ENCODE data around the gene CA9.

Gene CA9

GRCh38 chr9:35687972-35688557 lies 14.3 kb downstream of the CA9 start:
- no peak overlapping the region for H3K27ac Mint-ChIP-seq
- H3K36me3 Mint-ChIP-seq (ENCODE audit: low read depth), result peaks cover 13% of the 10 kb centered on the region
- peaks cover 19% of the 10 kb centered on the region for H3K27me3 Mint-ChIP-seq
- intact Hi-C loops (cut with micrococcal nuclease), result no loop called here
- H3K9me3 Mint-ChIP-seq, result no peaks in the 10 kb centered on the region
- no peak overlapping the region for H3K4me3 Mint-ChIP-seq
- peaks cover 37% of the 10 kb centered on the region for H3K4me1 Mint-ChIP-seq (ENCODE audit: low read depth)

GRCh38 chr9:35688558-35689541 lies 15.1 kb downstream of the CA9 start:
- Mint-ChIP-seq H3K4me3 (peak overlapping the region; percentile 42), H3K9me3 (no peaks in the 10 kb centered on the region), H3K36me3 (ENCODE audit: low read depth) (peaks cover 13% of the 10 kb centered on the region), H3K27ac (peak overlapping the region; percentile 12), H3K27me3 (peaks cover 18% of the 10 kb centered on the region), H3K4me1 (ENCODE audit: low read depth) (peaks cover 37% of the 10 kb centered on the region)
- intact Hi-C loops (cut with micrococcal nuclease), result no loop called here

DNA sequence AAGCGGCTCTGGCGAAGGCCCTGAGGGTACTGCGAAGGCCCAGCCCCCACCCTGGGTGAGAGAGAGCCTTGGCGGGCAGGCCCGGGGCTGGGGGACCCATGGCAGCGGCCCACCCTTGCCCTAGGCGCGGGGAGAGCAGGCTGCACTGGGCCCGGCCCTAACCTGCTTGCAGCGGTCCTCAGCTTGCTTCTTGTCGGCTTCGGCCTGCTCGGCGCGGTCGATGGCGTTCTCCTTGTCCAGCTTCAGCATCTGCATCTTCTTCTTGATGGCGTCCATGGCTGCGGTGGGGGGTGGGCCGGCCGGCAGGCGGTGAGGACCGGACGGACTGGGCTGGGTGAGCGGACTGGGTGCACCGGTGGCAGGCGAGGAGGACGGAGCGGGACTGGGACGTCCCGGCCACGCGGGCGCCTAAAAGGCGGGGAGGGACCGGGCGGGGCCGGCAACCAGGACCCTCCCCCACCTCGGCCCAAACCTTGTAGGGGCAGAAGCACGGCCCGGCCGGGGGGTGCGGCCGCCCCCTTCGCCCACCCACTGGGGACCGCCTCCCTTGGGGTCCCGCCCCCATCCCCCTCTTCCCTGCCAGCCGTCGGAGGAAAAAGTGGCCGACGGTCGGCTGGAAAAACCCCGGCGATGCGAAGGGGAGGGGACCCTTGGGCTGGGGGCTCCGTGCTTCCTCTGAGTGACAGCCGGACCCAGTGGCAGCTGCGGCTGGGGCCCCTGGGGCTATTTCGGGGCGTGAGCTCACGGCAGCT lies 16.0 kb downstream of the CA9 start, which contains the start of gene TPM2:
TPM2 (minus strand) TSS at position 384 of the 752 bp plus-strand sequence; CDS start at position 276, 108 bp downstream.
- peaks cover 37% of the 10 kb centered on the region for H3K4me1 Mint-ChIP-seq (ENCODE audit: low read depth)
- peaks cover 18% of the 10 kb centered on the region for H3K27me3 Mint-ChIP-seq
- peak within 1 kb of the TSS; percentile 83 for H3K27ac Mint-ChIP-seq
- intact Hi-C loops (cut with micrococcal nuclease), result loop anchor here (5.0 kb wide), 1 partner anchor 42 kb away; no protein-coding TSS in a partner anchor
- peak within 1 kb of the TSS; percentile 86 for H3K4me3 Mint-ChIP-seq
- H3K9me3 Mint-ChIP-seq, result no peaks in the 10 kb centered on the region
- H3K36me3 Mint-ChIP-seq (ENCODE audit: low read depth), result peaks cover 13% of the 10 kb centered on the region

DNA sequence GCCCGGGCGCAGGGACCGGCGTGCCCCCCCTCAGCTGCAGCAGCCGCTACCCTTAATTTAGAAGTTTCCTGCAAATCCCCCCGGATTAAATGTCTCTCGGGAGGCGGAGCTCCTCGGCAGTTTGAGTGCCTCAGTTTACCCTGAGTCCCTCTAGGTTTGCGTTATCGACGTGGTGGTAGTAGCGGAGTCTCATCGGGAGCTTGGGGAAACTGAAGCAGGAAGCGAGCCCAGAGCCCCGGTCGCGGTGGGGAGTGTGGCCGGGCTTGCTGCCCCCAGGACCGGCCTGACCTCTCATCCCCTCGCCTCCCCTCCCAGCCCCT lies 16.5 kb downstream of the CA9 start:
- peaks cover 37% of the 10 kb centered on the region for H3K4me1 Mint-ChIP-seq (ENCODE audit: low read depth)

GRCh38 chr9:35690614-35691333 lies 17.0 kb downstream of the CA9 start:
- H3K27ac Mint-ChIP-seq, result peak overlapping the region; percentile 83
- H3K4me1 Mint-ChIP-seq (ENCODE audit: low read depth), result peaks cover 37% of the 10 kb centered on the region
- H3K4me3 Mint-ChIP-seq, result peak overlapping the region; percentile 86
- no peaks in the 10 kb centered on the region for H3K9me3 Mint-ChIP-seq
- H3K36me3 Mint-ChIP-seq (ENCODE audit: low read depth), result peaks cover 7% of the 10 kb centered on the region
- intact Hi-C loops (cut with micrococcal nuclease), result loop anchor here (5.0 kb wide), 1 partner anchor 43 kb away; no protein-coding TSS in a partner anchor
- peaks cover 18% of the 10 kb centered on the region for H3K27me3 Mint-ChIP-seq

More for the DNA sequence above, 16.5 kb downstream of the CA9 start:
- H3K4me3 Mint-ChIP-seq, result peak overlapping the region; percentile 86
- no peaks in the 10 kb centered on the region for H3K9me3 Mint-ChIP-seq
- peaks cover 11% of the 10 kb centered on the region for H3K36me3 Mint-ChIP-seq (ENCODE audit: low read depth)
- peaks cover 18% of the 10 kb centered on the region for H3K27me3 Mint-ChIP-seq
- H3K27ac Mint-ChIP-seq, result peak overlapping the region; percentile 83
- intact Hi-C loops (cut with micrococcal nuclease), result loop anchor here (5.0 kb wide), 1 partner anchor 43 kb away; no protein-coding TSS in a partner anchor

GRCh38 chr9:35691334-35691650 lies 17.6 kb downstream of the CA9 start:
- Mint-ChIP-seq H3K27me3 (peaks cover 18% of the 10 kb centered on the region), H3K27ac (peak overlapping the region; percentile 83), H3K4me1 (ENCODE audit: low read depth) (peaks cover 37% of the 10 kb centered on the region), H3K9me3 (no peaks in the 10 kb centered on the region), H3K36me3 (ENCODE audit: low read depth) (peaks cover 7% of the 10 kb centered on the region), H3K4me3 (peak overlapping the region; percentile 86)
- intact Hi-C loops (cut with micrococcal nuclease), result loop anchor here (5.0 kb wide), 1 partner anchor 44 kb away; no protein-coding TSS in a partner anchor

DNA sequence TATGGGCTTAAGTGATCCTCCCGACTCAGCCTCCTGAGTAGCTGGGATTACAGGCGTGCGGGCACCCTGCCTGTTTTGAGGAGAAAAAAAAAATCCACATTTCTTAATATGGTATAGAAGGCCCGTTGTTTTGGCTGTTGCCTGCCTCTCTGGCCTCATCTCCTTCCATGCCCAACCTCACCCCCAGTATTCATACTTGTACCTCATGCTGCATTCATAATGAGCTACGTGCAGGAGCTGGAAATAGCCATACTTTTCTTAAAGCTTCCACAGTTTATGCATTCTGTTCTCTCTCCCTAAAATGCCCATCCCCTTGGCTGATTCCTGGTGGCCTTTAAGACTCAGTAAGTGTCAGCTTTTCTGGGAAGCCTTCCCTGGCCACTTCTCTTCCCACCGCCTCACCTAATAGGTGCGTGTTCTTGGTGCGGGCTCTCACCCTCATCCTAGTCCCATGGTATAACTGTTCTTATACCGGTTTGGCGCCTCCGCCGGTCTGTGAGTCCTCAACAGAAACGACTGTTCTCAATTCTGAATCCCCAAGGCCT lies 18.1 kb downstream of the CA9 start:
- peaks cover 7% of the 10 kb centered on the region for H3K36me3 Mint-ChIP-seq (ENCODE audit: low read depth)
- H3K27me3 Mint-ChIP-seq, result peaks cover 18% of the 10 kb centered on the region
- intact Hi-C loops (cut with micrococcal nuclease), result loop anchor here (5.0 kb wide), 1 partner anchor 45 kb away; no protein-coding TSS in a partner anchor
- peaks cover 37% of the 10 kb centered on the region for H3K4me1 Mint-ChIP-seq (ENCODE audit: low read depth)
- no peak overlapping the region for H3K4me3 Mint-ChIP-seq
- H3K27ac Mint-ChIP-seq, result peak overlapping the region; percentile 83
- H3K9me3 Mint-ChIP-seq, result no peaks in the 10 kb centered on the region

DNA sequence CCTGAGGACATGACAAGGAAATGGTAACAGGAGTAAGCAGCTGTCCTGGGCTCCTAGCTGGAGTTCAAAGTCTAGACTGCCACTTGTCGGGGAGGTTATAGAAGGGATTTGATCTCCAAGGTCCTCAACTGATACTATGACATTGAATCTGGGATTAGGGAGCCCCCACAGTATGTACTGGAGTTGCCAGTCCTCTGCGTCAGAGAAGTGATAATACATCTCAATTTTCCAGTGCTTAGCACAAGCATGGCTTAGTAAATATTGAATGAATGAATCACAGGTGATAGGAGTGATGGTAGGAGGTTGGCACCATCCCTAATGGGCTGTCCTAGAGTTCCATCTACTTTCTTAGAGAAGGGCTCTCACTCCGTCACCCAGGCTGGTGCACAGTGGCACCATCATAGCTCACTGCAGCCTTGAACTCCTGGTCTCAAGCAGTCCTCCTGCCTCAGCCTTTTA lies 22.2 kb downstream of the CA9 start:
- Mint-ChIP-seq H3K27ac (no peak overlapping the region), H3K9me3 (no peaks in the 10 kb centered on the region), H3K4me1 (ENCODE audit: low read depth) (peaks cover 12% of the 10 kb centered on the region), H3K36me3 (ENCODE audit: low read depth) (peaks cover under 1% of the 10 kb centered on the region), H3K4me3 (no peak overlapping the region), H3K27me3 (no peaks in the 10 kb centered on the region)
- intact Hi-C loops (cut with micrococcal nuclease), result no loop called here

DNA sequence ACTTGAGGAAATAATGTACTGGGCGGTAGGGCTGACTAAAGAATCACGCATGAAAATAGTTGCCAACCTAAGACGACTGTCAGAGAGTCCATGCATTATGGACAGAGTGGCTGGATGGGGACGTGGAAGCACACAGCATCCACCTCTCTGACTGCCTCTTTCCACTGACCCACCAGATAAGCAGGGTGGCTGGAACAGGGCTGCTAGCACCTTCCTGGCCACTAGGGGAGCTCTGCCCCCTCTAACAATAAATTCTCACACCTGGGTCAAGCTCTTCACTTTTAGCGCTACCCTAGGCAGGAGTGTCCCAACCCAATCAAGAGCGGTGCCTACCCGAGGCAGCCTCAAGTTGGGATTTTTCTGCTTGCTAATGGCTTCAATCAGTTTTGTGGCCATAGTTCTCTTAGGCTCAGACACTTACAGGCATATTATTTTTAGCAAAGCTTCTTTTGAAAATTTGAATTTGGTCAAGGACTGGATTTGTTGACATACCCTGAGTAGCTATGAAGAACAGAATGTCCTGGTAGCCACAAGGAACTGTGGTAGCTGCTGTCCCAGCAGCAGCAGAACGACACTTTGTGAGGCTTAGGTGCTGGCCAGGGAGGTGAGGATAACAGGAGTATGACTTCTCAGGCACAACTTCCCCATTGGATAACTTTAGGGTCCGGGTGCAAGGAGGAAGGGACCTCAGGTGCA lies 22.9 kb downstream of the CA9 start:
- Mint-ChIP-seq H3K4me3 (no peak overlapping the region), H3K9me3 (no peaks in the 10 kb centered on the region), H3K27ac (no peak overlapping the region), H3K36me3 (ENCODE audit: low read depth) (no peaks in the 10 kb centered on the region), H3K4me1 (ENCODE audit: low read depth) (peaks cover 5% of the 10 kb centered on the region), H3K27me3 (no peaks in the 10 kb centered on the region)
- intact Hi-C loops (cut with micrococcal nuclease), result no loop called here

- intact Hi-C loops (cut with micrococcal nuclease), result no loop called here
- no peaks in the 10 kb centered on the region for H3K4me1 Mint-ChIP-seq (ENCODE audit: low read depth)
- H3K27ac Mint-ChIP-seq, result no peak overlapping the region
- H3K4me3 Mint-ChIP-seq, result no peak overlapping the region
- no peaks in the 10 kb centered on the region for H3K27me3 Mint-ChIP-seq
- no peaks in the 10 kb centered on the region for H3K36me3 Mint-ChIP-seq (ENCODE audit: low read depth)
- no peaks in the 10 kb centered on the region for H3K9me3 Mint-ChIP-seq
Measured at GRCh38 chr9:35697486-35697885, 23.8 kb downstream of the CA9 start.

DNA sequence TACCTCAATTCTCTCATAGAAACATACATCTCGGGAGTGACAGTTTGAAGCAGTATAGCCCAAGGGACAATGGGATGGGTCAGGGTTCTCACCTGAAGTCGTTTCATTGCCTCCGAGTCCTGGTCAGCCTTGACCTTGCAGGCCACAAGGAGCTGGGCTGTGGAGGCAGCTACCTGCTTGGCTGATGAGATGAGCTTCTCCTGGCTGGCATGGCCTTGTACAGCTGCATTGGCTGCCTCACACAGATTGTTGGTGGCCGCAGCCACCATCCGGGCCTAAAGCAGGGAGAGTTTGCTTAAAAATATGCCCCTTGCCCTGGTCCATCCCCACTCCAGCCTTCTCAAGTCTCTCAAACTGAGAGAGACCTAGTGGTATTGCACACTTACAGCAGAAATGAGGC lies 24.5 kb downstream of the CA9 start:
- intact Hi-C loops (cut with micrococcal nuclease), result no loop called here
- Mint-ChIP-seq H3K27ac (no peak overlapping the region), H3K36me3 (ENCODE audit: low read depth) (no peaks in the 10 kb centered on the region), H3K4me1 (ENCODE audit: low read depth) (no peaks in the 10 kb centered on the region), H3K9me3 (no peaks in the 10 kb centered on the region), H3K4me3 (no peak overlapping the region), H3K27me3 (no peaks in the 10 kb centered on the region)

DNA sequence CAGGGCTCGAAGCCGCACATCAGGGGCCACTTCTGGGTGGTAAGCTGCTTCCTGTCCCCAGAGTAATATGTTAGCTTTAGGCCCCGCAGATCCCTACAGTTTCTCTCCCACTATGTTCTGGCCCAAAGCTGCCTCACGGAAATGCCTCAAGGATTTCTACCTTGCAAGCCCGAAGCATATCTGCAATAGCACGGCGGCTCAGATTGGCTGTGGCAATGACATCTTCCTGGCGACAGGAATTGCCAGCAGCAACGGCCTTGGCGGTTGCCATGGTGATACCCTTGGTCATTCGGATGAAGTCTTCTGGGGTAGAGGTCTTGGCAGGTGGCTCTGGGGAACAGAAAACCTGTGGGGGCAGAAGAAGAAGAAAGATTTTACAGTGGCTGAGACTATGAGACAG lies 26.3 kb downstream of the CA9 start:
- no peaks in the 10 kb centered on the region for H3K36me3 Mint-ChIP-seq (ENCODE audit: low read depth)
- no peaks in the 10 kb centered on the region for H3K4me1 Mint-ChIP-seq (ENCODE audit: low read depth)
- no peaks in the 10 kb centered on the region for H3K27me3 Mint-ChIP-seq
- H3K9me3 Mint-ChIP-seq, result no peaks in the 10 kb centered on the region
- H3K27ac Mint-ChIP-seq, result no peak overlapping the region
- H3K4me3 Mint-ChIP-seq, result no peak overlapping the region
- intact Hi-C loops (cut with micrococcal nuclease), result no loop called here

All from dendritic cell treated with granulocyte-macrophage colony-stimulating factor and Interleukin-4, amounts not matched to agents 40 ng/mL and 50 ng/mL, for 4 days (primary cell).